GM18507 (cell line): ENCODE results near the gene MLLT3.
A peak's percentile ranks its signal among the peaks of the same experiment; 100 is the strongest.

ENCODE experiments used
- DNase-seq: peaks from one replicate; pipeline ENCODE4 v3.0.0; 2011; ENCODE audit warnings: low read depth; ENCODE audit not compliant: insufficient read length; ENCODE audit errors: extremely low spot score
- FAIRE-seq: peaks from 2 replicates; lab custom pipeline; 2011; peaks lifted over from hg19 to GRCh38; lab: Jason Lieb, UNC

MLLT3 gene

DNA sequence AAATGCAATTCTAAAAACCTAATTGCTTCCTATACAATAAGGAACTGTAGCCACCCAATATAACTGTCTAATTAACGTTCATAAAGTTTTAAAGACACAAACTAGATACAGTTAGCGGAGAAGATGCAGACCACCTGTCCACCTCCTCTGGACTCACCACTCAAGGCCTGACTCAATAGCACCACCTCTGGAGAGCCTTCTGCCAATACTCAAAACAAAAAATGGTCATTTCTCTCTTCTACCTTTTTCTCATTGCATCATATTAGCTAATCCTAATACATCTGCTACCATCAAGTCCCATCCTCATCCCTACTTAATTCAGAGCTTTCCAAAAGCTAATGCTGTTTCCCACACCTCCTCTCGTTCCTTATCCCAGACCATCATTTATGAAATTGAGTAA, 159.9 kb downstream of the MLLT3 start:
- FAIRE-seq (no peak), DNase-seq (no peak)

DNA sequence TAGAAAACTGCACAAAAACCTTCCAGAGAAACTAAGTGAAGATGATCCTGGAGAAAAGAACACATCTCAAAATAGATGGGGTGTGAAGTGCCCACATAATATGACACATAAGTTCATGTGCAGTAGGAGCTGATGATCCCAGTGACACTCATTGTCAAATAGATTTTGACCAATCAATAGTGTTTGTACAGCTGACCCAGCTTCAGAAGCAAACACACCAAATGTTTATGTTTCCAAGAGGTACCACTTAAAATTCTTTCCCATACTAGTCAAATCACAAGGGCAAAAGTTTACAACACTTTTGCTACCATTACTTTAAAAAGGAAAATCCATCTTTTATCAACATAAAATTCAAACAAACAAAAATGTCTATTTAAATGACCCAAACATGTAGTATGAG, 175.0 kb downstream of the MLLT3 start:
- FAIRE-seq = no peak

DNA sequence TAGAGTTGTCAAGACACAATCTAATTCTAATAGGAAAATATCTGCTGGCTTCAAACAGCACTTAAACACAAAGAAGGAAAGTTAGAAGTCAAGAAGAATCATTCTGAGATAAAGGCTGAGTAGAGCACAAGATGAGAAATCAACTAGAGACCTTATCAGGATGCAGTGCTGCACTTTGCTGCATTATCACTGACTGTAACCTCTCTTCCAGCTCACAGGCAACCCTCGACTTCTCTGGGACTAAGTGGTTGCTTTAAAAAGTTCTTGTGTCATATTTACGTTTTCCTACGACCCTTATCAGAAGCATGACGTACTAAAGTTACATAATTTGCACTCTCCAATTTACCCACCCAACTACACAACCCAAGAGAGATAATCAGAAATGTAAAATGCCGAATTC, 176.1 kb downstream of the MLLT3 start:
- FAIRE-seq (peak; percentile 18), DNase-seq (no peak)

More for the DNA sequence above, 175.0 kb downstream of the MLLT3 start:
- no peak for DNase-seq

DNA sequence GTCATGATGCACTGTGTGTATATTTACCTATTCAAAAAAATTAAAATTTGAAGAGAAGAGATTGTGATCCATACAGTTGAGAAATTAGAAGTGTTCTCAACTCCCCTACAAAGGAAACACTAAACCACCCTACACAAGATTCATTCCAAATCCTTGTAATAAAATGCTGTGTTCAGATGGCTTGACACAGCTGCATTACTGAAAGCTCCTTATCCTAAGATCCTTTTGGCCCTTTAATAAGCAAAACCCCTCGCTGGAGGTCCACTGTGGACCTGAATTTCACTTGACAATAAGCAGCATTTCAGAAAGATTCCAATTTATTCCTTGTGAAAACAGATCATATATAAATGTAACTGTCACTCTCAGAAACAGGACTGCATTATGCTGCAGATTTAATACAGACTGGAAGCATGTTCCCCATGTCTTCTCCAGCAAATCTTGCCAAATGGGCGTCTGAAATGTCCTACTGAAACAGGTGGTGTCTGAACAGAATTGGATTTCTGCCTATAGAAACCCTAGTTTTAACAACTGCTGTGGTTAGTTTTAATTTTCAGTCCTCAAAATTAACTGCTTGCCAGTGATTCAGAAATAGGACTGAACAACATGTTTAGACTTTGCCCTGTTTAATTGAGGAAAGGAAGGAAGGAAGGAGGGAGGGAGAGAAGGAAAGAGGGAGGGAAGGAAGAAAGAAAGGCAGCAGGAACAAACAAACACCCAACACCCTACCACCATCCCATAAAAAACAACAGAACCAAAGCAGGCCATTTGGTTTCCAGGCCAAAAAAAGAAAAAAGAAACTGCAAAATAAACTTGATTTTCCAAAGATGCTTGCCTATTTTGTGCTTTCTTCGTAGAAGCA, 179.6 kb downstream of the MLLT3 start:
- DNase-seq (no peak), FAIRE-seq (peak; percentile 62)

DNA sequence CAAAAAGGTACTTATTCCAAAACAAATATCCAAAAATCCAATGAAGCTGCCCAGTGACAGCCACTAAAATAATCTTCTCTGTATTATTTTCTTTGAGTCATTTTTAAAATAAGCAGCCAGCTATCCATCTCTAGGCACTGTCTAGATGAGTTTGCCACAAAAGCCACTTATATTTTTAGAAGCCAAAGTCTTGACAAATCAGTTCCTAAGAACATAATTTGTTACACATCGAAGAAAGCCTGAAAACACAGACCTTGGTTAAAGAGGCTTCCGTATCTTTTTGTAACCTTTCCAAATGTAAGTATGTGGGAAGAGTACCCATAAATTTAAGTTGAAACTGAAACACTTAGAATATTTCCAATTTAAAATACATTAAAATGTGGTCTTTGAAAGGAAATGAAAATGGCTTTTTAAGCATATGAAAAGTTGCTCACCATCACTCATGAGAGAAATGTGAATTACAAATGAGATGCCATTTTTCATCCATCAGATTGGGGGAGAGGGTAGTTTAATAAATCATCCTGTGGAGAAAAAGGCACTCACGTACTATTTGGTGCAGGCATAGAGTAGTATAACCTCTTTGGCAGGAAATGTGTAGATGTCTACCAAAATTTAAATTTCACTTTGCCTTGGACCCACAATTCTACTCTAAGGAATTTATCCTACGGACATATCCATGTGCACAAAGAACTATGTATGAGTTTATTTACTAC, 180.4 kb downstream of the MLLT3 start:
- peak; percentile 42 for FAIRE-seq
- DNase-seq = no peak

DNA sequence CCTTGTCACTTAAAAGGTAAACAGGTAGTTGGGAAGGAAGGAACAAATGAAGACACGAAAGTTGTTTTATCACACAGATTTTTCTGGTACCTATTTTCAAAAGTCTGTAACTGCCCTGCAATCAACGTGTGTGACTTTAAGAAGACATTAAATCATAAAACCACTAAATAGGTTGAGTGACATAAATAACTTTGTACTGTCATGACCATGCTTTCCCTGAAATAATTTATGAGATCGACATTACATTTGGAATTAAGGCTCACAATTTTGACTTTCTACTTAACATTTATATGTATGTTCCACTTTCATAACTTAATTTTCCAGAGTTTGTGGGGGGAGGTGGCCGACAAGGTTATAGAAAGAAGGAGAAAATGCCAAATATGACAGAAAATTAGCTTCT, 181.1 kb downstream of the MLLT3 start:
- FAIRE-seq = no peak
- DNase-seq = no peak

DNA sequence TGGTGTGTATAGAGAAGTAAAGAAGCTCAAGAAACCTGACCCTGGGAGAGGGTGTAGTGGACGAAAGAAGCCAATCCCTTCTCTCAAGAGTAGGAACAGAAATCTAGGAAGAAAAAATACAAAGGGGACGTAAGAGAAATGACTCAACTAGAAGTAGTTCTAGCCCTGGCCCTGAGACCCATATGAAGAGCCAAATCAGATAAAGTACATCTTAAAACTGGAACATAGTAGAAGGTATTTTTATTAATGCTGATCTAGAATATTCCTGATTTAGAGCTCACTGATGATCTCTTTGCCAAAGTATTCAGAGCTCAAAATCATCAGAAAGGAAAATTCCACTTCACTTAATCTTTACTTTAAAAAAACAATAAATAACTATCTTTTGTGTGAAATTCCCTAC, 184.8 kb downstream of the MLLT3 start:
- DNase-seq (no peak), FAIRE-seq (no peak)

DNA sequence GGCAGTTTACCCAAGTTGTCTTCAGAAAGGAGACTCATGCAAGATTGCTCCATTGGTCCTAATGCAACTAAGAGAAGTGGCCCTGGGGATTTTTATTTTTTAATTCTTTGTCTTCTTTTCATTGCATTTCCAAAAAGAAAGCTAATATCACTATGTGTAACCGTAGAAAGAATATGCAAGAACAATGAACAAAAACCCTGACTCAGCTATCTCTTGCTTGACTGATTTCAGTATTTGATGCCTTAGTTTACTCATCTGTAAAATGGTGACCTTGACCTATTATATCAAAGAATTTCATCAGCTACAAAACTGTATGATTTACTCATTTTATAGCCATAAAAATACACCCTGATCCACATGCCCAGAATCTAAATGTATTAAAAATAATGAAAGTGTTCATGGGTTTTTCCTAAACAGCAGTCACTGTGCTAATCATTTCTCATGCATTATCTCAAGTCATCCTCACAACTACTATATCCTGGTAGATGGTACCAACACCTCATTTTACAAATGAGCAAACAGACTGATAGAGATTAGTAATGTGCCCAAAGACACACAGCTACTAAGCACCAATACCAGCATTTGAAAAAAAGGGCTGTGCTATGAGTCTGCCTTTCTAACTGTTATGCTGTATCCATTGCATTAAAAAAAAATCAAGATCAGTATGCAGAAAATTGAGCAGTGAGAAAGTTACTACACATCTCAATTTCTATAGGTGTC, 185.7 kb downstream of the MLLT3 start:
- DNase-seq (no peak), FAIRE-seq (peak; percentile 5)

DNA sequence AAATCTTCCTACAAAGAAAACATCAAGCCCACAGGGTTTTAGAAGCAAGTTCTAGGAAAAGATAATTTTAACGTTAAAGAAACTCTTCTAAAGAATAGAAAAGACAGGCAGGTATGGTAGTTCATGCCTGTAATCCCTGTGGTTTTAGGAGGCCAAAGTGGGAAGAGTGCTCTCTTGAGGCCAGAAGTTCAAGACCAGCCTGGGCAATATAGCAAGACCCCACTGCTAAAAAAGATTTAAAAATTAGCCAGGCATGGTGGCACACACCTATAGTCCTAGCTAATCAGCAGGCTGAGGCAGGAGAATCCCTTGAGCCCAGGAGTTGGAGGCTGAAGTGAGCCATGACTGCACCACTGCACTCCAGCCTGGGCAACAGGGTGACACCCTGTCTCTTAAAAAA, 193.3 kb downstream of the MLLT3 start:
- DNase-seq (no peak), FAIRE-seq (no peak)

DNA sequence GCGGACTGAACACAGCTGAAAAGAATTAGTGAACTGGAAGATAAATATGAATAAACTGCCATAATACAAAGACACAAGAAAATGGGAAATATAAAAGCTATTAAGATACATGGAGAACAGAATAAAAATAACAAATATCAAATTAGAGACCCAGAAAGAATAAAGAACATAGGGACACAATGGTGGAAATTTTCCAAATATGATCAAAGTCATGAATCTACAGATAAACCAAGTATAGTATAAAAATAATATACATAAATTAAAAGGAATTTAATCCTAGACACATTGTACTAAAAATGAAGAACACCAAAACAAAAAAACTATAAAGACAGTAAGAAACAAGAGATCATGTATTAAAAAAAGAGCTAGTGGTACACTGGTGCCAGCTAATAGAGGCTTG, 194.9 kb downstream of the MLLT3 start:
- DNase-seq (no peak), FAIRE-seq (no peak)

DNA sequence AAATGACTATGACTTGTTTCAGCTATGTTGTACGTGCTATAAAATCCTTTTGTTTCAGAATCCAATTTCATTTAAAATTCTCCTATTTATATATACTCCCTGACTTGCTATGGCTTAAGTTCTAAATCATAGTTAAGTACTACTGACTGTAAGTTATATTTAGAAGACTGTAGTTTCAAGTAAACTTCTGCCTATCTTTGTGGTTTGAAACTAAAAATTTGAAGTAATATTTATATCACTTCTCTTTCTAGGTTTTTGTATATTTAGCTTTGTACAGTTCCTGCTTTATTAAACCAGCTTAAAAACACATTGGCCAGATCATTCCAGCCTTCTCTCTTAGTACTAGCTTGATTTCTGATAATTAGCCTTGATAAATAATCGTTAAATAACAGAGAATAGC, 196.3 kb downstream of the MLLT3 start:
- FAIRE-seq (no peak), DNase-seq (no peak)

DNA sequence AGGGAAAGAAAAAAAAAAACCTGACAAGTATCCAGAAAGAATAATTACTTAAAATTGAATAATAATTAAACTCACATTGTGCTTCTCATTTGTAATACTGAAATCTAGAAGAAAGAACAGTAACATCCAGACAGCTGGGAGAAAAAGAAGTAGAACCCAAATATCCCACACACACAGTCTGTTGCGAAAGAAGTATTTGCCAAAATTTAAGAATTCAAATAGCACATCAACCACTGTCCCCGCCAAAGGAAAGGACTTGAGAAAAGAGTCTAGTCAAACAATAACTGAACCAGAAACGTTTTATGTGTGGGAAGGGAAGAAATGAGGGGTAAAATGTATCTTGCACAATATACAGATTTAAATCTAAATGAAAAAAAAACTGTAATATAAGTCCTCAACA, 202.8 kb downstream of the MLLT3 start:
- DNase-seq (no peak), FAIRE-seq (peak; percentile 15)

DNA sequence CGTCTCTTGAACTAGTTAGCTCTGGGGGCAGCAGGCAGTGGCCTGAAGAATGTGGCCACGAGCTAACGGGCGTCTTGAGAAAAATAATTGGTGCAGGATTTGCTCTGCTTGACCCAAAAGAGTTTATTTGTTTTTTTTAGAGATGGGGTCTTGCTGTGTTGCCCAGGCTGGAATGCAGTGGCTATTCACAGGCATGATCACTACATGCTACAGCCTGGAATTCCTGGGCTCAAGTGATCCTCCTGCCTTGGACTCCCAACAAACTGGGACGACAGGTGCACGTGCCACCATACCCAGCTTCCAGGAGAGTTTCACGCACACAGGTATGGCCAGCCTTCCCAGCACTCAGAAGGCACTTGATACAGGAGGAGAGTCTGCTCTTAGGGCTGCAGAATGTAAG, 203.8 kb downstream of the MLLT3 start:
- DNase-seq = no peak
- no peak for FAIRE-seq

DNA sequence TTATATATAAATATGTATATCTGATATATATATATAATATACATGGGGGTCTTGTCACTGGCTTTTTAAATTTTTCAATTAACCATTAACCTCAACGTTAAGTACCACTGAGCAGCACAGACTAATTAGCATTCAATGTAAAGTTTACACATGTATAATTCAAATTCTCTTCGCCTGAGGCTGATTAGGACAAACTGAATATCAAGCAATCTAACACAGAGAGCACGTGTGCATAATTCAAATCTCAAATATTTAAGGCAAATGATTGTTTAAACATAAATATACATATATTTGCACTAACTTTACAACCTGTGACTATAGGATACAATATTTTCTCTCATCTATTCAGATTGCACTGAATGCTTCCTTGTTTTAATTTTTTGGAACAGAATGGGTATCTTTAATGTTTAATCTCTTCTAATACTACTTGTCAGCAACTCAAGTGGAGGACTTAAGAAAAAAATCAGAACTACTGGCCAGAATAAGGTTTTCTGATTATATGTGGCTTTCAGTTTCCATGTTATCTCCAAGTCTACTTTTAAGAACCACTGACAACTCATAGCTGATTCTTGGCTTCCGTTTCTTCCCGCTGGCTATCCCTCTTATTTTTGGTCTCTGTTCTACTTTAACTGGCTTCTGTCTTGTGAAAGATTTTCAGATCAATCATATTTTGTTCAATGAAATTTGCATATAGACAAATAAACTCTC, 204.8 kb downstream of the MLLT3 start:
- DNase-seq = no peak
- FAIRE-seq = peak; percentile 70

DNA sequence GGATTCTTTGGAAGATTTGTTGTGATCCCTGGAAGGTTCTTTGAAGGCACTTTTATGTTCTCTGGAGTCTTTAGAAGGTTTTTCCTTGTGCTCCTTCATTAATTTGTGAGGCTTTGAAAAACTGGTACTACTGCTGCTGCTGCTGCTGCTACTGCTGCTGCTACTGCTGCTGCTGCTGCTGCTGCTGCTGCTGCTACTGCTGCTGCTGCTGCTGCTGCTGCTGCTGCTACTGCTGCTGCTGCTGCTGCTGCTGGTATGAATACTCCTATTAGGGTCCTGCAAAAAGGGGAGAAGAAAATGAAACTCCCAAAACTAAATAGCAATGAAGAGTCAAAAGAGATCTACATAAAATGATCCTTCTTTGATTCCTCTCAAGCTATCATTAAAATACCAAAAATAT, 208.1 kb downstream of the MLLT3 start:
- DNase-seq = no peak
- FAIRE-seq = no peak

DNA sequence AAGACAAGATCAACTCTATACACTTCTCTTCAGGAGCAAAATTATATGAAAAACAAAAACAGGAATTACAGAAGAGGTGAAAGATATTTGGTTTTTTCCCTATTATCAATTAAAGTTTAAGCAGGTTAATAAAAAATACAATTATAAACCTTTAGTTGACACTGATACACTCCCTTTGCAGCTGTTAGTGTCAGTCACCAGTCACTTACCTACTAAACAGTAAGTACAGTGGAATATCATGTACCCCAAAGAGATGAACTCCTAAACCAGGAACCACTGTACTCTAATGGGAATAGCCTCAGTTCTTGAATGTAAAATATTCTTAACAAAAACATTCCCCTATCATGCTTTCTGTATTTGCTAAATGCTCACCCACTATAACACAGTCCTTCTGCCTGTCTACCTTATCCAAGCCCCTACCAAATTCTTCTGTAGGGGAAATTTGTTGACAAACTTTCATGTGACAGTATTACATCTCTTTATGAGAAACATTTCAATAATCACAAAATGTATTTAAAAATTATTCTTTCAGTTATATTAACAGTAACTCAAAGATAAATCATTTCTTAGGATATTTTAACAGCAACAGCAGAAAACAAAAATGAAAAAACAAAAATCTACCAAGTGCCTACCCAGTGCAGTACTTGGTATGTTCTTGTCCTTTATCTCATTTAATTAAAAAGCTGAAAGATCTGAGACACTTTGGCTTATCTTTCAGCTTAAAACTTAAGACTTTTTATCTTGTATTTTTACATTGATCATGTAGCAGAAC, 212.8 kb downstream of the MLLT3 start:
- DNase-seq (no peak), FAIRE-seq (no peak)

DNA sequence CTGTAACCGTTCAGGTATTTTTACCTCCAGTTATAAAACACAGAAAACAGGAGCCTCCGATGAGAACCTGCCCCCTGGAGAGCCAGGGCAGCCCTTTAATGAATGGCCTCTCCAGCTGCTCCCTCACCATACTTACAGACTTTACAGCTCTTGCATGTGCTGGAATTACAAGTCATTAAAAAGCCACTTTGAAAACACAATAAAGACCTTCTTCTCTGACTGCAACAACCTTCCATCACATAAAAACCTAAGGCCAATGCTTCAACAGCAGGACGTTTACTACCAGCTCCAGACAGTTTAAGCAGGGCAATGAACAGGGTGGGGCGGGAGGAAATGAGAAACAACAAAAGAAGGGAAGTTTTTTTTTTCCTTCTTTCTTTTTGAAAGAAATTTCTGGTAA, 213.8 kb downstream of the MLLT3 start:
- DNase-seq (no peak), FAIRE-seq (no peak)

DNA sequence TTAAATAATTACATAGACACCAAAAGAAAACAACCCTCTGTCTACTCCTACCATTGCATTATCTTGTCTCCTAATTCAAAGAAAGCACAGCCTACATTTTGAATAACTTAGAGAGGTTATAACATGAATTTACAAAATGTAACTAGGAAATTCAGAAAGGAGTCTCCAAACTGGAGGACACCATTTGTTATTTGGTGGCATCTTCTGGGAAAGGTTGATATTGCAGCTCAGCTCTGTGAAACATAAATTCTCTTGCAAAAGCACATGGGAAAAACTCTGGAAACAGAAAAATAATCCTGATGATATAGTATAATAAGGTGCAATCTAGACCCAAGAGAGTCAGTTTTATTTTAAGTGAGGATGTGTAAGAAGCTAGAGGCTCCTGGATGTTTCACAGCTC, 215.3 kb downstream of the MLLT3 start:
- FAIRE-seq (no peak), DNase-seq (no peak)

DNA sequence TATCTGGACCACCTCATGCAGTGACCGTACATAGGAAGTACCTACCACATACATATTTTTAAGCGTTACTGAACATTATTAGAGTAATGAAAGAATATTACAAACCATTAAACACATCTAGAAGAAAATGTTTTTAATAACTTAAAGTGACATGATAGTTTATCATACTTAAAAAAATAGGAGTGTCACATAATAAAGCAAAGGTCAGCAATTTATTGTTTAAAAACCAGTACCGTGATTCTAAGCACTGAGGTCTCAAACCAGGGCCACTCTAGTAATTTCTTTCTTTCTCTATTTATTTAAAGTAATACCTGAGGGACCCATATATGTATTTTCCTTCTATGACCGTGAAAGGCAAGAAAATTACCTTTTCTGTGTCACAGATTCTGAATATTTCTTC, 216.0 kb downstream of the MLLT3 start:
- FAIRE-seq = no peak

More for the DNA sequence above, 216.0 kb downstream of the MLLT3 start:
- no peak for DNase-seq
